ENCODE measurements around the gene APOD. TPM values are rescaled to one million over a fixed set of nuclear protein-coding genes. Genes with fewer than 3 reads are reported as not detected.

APOD gene
- total RNA-seq, 4 donors from 2014 or later = 1,911 to 7,779 (median 5,257) TPM

DNA sequence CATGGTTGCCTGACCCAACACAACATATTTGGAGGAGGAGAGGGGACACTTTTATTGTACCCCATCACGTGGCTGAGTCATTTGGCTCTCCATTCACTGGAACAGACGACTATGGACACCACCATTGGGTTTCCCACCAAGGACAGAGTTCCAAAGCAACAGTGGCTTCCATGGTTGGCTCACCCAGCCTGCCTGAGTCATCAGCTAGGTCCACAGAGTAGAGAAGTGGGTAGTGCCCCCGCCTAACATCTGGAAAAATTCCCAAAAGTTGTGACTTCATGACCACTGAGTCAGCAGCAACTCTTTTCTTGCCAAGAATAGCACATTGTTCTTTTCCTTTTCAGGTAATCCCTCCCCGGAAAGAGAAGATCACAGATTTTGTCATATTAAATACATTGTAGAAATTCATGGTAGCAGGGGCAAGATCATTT, 37.6 kb downstream of the APOD start:
- Histone ChIP-seq H3K9me3 (no peaks in the 10 kb centered on the region), H3K4me1 (peaks cover 0 to 52% (median 23%) of the 10 kb centered on the region in 4 donors)

DNA sequence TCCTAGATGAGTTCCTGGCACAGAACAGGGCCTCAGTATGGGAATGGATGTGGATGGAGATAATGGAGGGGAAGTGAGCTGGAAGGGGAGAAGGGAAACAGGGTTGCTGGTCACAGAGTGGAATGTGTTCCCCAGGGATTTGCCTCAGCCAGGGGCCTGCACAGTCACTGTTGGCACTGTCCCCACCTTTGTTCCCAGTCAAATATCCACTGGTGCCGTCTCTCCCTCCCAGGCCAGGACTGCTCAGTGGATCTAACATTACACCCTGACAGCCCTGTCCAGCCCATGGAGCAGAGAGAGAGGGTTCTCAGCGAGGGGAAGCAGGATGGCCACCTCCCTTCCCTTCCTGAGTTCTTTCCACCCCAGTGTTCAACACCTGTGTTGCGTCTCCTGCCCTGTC, 39.1 kb downstream of the APOD start:
- DNase-seq (ENCODE audit: low spot score in 2 of 2) = peak in 1 of 2 donors; percentile 11

More for the DNA sequence above, 37.6 kb downstream of the APOD start:
- TF ChIP-seq, protein P1, sequence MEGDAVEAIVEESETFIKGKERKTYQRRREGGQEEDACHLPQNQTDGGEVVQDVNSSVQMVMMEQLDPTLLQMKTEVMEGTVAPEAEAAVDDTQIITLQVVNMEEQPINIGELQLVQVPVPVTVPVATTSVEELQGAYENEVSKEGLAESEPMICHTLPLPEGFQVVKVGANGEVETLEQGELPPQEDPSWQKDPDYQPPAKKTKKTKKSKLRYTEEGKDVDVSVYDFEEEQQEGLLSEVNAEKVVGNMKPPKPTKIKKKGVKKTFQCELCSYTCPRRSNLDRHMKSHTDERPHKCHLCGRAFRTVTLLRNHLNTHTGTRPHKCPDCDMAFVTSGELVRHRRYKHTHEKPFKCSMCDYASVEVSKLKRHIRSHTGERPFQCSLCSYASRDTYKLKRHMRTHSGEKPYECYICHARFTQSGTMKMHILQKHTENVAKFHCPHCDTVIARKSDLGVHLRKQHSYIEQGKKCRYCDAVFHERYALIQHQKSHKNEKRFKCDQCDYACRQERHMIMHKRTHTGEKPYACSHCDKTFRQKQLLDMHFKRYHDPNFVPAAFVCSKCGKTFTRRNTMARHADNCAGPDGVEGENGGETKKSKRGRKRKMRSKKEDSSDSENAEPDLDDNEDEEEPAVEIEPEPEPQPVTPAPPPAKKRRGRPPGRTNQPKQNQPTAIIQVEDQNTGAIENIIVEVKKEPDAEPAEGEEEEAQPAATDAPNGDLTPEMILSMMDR (IDR thresholded peaks at IDR 0.05) = no peak
- peak in 1 of 2 donors; percentile 34 for TF ChIP-seq EP300 (IDR thresholded peaks at IDR 0.05)
- DNase-seq (ENCODE audit: low spot score in 2 of 2) = peak in 1 of 2 donors; percentile 33
- H3K4me3 ChIP-seq = no peak overlapping the region
- peak overlapping the region in 3 of 4 donors; percentile 43 to 64 (median 60) for H3K27ac ChIP-seq
- no peaks in the 10 kb centered on the region for H3K36me3 ChIP-seq
- no peaks in the 10 kb centered on the region for H3K27me3 ChIP-seq
- 24 to 25% methylated on average over 4 of the region's 4 CpGs for WGBS, 2 donors

DNA sequence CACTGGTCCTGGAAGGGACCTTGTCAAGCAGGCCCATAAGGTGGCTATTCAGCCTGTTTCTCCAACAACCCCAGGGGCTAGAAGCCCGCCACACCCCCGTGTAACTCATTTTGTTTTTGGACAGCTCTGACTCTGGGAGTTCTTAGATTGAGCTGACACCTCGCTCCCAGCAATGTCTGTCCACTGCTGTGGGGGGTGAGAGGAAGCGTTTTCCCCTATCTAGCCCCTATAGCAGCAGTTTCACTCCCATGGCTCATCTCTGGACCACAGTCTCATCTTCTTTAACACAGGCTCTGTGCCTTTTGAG, 39.6 kb downstream of the APOD start:
- 71 to 79% methylated on average over 4 of the region's 4 CpGs for WGBS, 2 donors
- no peaks in the 10 kb centered on the region for H3K36me3 ChIP-seq
- H3K27me3 ChIP-seq = no peaks in the 10 kb centered on the region
- no peak for TF ChIP-seq POLR2A (IDR thresholded peaks at IDR 0.05)
- TF ChIP-seq EP300 (IDR thresholded peaks at IDR 0.05) = no peak
- TF ChIP-seq, protein P1 (IDR thresholded peaks at IDR 0.05) = no peak
- H3K9me3 ChIP-seq = no peaks in the 10 kb centered on the region
- no peak overlapping the region for H3K4me3 ChIP-seq
- peaks cover 0 to 61% (median 23%) of the 10 kb centered on the region in 4 donors for H3K4me1 ChIP-seq
- DNase-seq (ENCODE audit: low spot score in 2 of 2) = no peak
- peak overlapping the region in 2 of 4 donors; percentile 32 to 91 for H3K27ac ChIP-seq

More for the DNA sequence above, 39.1 kb downstream of the APOD start:
- WGBS, 2 donors = 56 to 100% methylated on average over 1 to 3 of the region's 3 CpGs
- H3K9me3 ChIP-seq = no peaks in the 10 kb centered on the region
- no peak overlapping the region for H3K4me3 ChIP-seq
- TF ChIP-seq POLR2A (IDR thresholded peaks at IDR 0.05) (no peak), EP300 (IDR thresholded peaks at IDR 0.05) (no peak)
- TF ChIP-seq, protein P1 (IDR thresholded peaks at IDR 0.05) = no peak
- H3K27ac ChIP-seq = peak overlapping the region in 2 of 4 donors; percentile 32 to 91
- no peaks in the 10 kb centered on the region for H3K36me3 ChIP-seq
- peaks cover 0 to 56% (median 23%) of the 10 kb centered on the region in 4 donors for H3K4me1 ChIP-seq
- no peaks in the 10 kb centered on the region for H3K27me3 ChIP-seq

DNA sequence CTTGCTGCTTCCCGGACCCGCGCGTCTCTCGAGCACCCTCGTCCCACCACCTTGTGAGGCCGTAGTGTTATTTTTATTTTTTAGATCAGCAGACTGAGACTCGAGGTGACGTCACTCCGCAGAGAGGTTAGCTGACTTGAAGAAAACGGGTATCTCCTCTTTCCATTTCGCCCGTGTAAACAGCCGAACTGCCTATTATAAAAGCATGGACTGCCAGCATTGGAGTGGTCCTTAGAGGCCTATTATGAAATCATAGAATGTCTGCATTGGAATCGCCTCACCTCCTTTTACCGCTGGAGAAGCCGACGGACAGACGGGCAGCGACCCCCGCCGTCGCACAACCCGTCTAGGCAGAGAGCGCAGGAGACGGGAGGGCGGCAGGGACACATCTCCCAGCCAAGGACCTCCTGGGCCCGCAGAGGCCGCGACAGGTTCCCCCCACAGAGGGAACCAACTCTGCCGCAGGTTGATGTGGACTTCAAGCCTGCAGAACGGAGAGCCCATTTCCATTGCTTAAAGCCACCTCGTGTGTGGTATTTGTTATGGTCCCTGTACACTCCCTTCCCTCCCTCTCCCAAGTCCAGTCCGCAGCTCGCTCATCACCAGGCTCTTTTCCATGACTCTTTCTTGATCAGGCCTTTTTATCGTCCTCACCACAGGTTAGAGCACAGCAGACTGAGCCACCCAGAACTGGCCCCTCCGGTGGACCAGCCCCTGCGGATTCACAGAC, 40.1 kb downstream of the APOD start:
- H3K9me3 ChIP-seq = no peaks in the 10 kb centered on the region
- no peak for DNase-seq (ENCODE audit: low spot score in 2 of 2)
- peaks cover 0 to 62% (median 23%) of the 10 kb centered on the region in 4 donors for H3K4me1 ChIP-seq
- no peaks in the 10 kb centered on the region for H3K27me3 ChIP-seq
- no peaks in the 10 kb centered on the region for H3K36me3 ChIP-seq
- peak overlapping the region; percentile 56 to 95 (median 82) for H3K4me3 ChIP-seq
- TF ChIP-seq, protein P1 (IDR thresholded peaks at IDR 0.05) = no peak
- TF ChIP-seq EP300 (IDR thresholded peaks at IDR 0.05) (no peak), POLR2A (IDR thresholded peaks at IDR 0.05) (no peak)
- 13 to 16% methylated on average over 37 to 38 of the region's 38 CpGs for WGBS, 2 donors
- peak overlapping the region; percentile 33 to 94 (median 90) for H3K27ac ChIP-seq

DNA sequence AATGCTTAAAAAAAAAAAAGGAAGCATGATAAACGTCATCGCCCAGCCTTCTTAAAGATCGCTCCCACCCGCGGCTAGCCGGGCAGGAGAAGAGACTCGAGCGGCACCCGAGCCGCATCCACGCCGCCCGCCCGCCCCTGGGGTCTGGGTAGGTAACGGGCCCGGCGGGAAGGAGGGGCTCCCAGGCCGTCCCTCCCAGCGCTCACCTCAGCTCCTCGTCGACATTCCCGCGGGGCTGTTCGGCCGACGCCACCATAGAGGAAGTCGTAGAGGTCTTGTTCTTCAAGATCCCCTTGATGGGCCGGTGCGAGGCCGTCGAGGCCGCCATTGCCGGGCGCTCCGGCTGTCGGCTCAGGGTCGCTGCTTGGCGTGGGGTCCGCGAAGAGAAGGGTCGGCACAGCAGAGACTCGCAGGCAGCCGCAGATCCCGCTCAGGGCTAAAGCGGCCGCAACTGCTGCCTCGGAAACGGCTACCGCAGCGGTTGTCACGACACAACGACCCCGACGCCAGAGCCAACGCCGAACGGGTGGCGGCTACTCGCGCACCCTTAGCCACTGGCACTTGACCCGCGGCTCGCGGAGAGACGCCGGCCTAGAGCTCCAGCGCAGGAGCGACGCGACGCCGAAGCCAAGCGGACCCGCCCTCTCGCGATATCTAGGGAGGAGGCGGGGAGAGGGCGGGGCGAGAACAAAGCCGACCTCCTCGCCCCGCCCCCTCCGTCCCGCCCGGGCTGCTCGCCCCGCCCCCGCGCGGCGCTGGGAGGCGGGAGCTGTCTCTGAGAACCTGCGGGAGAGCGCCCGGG, 40.8 kb downstream of the APOD start, which contains the start of gene PPP1R2:
Gene PPP1R2 (minus strand): TSS at position 628 of the 802 bp plus-strand sequence. CDS start 300 bp downstream, at position 328.
- Histone ChIP-seq H3K27ac (peak within 1 kb of the TSS; percentile 33 to 94 (median 90)), H3K36me3 (no peaks in the 10 kb centered on the region), H3K4me3 (peak within 1 kb of the TSS; percentile 56 to 95 (median 82)), H3K4me1 (peaks cover 0 to 69% (median 26%) of the 10 kb centered on the region in 4 donors), H3K27me3 (no peaks in the 10 kb centered on the region), H3K9me3 (no peaks in the 10 kb centered on the region)
- DNase-seq (ENCODE audit: low spot score in 2 of 2) = peak; percentile 88 to 91
- TF ChIP-seq, protein P1 (IDR thresholded peaks at IDR 0.05) = peak in 2 of 5 experiments; percentile 30 to 32
- TF ChIP-seq EP300 (IDR thresholded peaks at IDR 0.05) (peak; percentile 44 to 99), POLR2A (IDR thresholded peaks at IDR 0.05) (peak; percentile 73 to 95)
- WGBS, 2 donors = 0% methylated on average over 61 to 70 of the region's 95 CpGs

Measured in tibial nerve (tissue), 4 donors.